ENCODE results near the gene ZDHHC3.
"Not testable (repeated sequence)": the region's sequence is repeated elsewhere in the genome, so short reads cannot be mapped to it uniquely, and the experiment has no call there.

ZDHHC3 gene

DNA sequence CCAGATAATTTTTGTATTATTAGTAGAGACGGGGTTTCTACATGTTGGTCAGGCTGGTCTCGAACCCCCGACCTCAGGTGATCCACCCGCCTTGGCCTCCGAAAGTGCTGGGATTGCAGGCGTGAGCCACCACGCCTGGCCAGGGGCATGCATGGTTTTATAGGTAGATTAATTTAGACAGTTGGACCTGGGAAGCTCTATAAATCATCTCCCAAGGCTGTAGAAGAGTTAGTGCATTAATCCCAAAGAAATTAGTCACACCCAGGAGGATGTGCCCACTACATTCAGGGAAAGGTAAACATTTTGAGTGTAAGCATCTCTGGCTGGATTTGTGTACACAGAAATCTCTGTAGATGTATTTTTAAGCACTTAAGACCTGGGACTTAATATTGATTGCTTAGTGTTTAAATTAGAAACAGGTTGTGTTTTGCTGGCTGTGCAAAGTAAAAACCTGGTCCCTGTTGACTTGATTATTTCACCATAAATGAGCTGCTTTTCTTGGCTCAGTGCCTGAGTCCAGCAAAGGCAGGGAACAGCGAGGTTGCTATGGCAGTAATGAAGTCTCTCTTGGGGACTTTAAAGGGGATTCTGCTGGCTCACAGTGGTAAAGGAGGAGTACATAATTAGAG lies 19.3 kb upstream of the ZDHHC3 start:
- DNase-seq: no peak

DNA sequence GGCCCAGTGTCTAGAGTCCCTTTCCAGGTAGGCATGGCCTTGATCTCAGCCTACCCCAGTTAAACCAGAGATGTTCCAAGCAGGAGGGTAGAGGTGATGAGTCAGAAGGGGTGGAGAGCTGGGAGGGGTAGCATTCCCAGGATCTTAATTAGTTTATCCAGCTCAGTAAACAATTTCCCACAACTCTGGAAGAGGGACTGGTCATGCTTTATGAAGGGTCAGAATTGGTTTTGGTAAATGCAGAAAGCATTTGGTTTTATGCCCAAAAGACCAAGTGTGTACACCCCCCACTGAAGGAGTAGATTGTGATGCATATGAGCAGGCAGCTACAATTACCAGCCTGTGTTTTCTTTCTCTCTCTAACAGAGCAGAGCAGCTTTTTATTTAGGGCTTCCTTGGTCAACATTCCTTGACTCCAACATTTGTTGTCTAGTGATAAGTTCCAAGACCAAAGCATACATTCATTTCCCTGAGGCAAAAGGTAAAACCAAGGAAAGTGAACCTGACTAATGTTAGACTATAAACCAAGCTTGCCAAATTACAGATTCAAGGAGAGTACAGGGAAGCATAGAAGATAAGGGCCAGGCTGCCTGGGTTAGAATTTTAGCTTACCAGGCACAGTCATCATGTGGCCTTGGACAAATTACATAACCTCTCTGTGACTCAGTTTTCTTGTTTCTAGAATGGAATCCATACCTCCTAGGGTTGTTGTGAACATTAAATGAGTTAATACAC lies 17.7 kb upstream of the ZDHHC3 start:
- no peak for DNase-seq

DNA sequence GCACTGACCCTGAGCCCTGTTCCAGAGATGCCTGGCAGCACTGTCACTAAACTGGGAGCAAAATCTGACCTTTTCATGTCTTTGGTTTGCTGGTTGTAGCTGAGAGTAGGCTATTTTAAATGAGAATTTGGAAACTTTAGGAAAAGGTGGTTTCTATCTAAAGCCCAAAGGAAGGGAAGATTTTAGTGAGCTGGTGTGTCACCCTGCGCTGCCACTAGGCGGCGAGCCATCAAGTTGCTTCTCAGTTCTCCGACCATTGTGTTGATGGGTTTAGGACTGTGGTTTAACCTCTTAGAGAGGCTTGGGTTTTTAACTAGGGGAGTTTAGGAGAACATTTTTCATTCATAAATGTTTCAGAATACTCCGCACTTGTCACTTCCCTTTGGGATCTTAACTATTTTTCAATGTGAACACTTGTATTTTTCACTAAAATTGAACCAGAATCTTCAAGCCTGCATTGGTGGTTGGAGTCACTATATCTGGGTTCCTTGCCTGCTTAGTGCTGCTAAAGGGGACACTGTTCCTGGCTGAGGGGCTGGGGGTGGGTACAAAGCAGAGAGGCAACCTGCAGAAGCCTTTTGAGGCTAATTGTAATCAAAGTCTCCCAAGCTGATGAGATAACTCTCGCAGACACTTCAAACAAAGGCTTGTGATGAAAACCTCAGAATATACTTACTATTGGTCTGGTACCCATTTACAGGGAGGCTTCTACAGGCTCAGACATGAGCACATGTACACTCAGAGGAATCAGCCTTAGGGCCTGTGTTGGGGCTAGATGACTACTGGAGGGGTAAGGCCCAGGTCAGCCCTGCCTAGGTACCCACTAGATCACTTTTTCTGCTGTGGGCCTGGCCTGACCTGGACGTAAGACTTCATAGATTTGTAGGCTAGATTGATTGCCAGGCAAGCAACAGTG lies 16.8 kb upstream of the ZDHHC3 start:
- DNase-seq: peak; percentile 39

DNA sequence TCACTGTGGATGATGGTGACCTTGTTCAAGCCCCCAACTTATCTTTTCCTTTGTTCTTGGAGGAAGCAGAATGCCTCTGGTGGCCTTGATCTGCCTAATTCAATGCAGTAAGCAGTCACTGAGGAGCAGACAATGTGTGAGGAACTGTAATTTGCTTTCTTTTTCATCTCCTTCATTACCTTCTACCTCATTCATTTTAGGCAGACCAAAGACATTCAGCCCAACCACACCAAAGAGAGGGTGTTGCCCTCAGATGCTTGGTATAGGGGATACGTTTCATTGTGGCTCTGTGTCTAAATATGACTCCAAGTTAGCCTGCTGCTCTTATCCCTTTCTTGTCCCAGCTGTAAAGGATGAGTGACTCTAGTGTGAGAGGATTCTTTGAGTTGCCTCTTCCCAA lies 15.4 kb upstream of the ZDHHC3 start:
- no peak for DNase-seq

DNA sequence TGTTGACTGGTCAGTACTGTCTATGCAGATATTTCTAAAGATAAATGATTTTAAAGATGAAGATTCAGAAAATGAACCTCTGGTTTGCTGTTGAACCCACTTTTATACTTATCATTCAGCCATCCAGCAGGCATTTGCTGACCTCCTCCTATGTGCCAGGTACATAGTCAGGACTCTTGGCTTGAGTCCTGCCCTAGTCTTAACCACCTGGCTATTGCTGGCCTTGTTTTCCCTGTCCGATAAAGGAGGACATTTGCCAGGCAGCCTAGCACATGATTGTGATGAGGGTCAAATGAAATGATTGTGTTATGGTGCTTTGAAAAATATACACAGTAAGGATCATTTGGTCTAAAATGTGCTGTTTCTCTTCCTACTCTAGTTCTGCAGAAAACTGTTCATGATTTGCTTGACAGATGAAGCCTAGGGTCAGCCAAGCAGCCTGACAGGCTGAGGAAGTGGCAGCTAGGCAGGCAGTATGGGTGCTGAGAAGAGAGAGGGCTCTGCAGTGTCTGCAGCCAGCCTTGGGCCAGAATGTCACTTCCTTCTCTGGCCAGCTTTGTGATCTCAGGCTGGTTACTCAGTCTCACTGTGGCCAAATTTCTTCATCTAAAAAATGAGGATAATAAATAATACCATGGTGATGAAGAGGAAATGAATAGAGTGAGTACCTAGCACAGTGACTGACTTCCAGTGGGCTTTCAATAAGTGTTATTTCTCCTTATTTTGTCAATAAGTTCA lies 13.8 kb upstream of the ZDHHC3 start:
- no peak for DNase-seq

DNA sequence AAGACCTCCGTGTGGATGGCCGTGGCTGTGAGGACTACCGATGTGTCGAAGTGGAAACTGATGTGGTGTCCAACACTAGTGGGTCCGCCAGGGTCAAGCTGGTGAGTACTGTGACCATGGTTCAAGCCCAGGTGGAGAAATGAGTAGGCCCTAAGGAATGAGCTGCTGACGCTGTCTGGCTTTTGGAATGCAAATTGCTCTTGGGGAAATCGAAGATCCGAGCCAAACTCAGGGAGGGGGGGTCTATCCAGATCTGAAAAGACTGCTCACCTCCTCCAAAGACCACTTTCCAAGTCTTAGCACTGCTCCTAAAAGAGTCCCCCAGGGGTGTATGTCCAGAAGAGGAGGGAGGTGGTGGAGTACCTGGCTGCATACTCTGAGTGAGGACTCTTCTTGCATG lies 13.2 kb upstream of the ZDHHC3 start:
- no peak for DNase-seq

DNA sequence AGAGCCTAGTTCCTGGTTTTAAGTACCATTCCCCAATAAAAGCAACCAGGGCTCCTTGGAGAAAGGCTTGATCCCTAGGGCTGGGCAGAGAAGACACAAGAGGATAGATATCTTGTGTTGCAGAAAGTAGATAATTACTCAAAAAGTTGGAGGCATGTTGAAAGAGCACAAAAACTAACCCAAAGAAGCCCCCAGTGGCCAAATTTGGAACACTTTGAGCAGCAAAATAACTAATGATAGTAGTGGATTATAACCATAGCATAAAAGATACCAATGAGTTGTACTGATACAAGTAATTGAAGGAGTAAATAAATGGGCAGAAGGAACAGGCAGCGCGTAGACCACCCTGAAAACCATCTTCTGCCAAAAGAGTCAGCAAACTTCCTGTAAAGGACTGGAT lies 12.1 kb upstream of the ZDHHC3 start:
- DNase-seq: no peak

DNA sequence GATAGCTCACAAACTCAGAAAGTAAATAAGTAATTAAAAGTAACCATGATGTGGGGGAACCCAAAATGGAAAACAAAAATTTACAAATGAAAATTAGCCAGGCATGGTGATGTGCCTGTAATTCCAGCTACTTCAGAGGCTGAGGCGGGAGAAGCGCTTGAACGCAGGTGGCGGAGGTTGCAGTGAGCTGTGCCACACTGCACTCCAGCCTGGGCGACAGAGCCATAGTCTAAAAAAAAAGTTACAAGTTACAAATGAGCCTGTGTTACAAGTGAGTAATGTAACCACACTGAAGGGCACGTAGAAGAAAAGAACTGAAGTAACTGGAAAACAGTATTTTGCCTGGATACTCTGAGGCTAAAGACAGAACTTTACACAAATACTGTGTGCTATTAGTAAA lies 11.4 kb upstream of the ZDHHC3 start:
- DNase-seq: no peak

DNA sequence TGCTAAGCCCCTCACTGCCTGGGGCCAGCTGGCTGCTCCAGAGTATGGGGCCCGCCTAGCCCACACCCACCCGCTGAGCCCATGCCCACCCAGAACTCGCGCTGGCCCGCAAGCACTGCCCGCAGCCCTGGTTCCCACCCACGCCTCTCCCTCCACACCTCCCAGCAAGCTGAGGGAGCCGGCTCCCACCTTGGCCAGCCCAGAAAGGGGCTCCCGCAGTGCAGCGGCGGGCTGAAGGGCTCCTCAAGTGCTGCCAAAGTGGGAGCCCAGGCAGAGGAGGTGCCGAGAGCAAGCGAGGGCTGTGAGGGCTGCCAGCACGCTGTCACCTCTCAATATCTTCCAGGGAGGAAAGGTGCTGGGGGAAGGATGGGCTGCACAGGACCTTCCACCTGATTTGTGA lies 10.4 kb upstream of the ZDHHC3 start:
- DNase-seq: not testable (repeated sequence)

DNA sequence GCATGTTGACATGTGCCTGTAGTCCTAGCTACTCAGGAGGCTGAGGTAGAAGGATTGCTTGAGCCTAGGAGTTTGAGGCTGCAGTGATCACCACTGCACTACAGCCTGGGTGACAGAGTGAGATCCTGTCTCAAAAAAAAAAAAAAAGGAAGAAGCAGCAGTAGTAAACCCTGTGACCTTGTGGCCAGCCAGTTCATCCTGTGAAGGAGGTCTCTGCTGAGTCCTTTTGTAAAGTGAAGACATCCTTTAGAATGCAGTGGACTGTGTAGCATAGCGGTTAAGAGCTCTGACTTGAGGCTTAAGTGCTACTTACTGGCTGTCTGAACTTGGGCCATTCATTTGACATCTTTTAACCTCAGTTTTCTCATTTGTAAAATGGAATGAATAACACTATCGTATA lies 8.4 kb upstream of the ZDHHC3 start:
- no peak for DNase-seq

DNA sequence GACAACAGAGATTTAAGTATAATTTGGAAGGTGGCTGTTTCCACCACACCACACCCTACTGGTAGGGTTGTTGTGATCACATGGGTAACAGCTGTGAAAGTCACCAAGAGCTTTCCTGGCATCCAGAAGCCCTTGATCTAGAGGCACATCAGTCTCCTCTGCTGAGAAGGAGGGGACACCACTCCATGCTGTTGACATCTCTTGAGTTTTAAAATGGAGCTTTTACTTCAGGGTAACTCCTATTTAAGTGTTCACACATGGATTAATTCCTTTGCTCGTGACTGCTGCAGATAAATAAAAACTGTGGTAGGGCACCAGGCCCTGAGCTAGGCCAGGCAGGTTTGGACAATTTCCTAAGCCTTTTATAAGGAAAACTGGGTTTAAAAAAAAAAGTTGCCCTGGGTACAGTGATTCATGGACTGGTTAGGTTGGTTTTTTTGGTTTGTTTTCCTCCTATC lies 7.5 kb upstream of the ZDHHC3 start:
- no peak for DNase-seq

DNA sequence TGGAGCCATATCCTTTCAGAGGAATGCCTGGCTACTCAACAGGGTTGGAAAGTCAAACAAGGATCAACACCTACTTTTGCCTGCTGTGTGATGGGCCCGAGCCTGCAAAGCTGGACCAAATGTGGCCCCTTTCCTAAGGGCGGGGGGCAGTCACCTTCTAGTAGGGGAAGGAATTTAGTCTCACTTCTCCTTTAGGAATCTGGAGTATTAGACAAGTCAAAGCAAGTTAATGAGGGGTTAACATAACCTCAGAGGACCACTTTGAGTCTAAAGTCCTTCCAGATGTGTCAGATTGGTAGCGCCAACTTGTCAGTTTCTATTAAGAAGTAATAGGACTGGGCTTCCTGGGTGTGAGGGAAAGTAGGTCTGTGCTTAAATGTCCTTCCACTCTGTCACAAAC lies 6.8 kb upstream of the ZDHHC3 start:
- no peak for DNase-seq

DNA sequence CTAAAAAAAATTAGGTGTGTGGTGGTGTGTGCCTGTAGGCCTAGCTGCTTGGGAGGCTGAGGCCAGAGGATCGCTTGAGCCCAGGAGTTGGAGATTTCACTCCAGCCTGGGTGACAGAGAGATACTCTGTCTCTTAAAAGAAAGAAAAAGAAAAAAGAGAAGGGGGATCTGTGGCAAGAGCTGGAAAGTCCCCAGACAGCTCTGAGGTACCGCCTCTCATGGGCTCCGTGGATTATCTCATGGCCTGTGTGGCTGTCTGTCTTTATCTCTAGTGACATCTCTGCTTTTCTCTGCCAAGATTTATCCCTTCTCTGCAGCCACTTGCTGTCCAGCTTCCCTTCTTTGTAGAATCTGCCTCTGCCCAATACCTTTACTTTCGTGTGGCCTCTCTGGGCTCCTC lies 5.8 kb upstream of the ZDHHC3 start:
- DNase-seq: no peak

DNA sequence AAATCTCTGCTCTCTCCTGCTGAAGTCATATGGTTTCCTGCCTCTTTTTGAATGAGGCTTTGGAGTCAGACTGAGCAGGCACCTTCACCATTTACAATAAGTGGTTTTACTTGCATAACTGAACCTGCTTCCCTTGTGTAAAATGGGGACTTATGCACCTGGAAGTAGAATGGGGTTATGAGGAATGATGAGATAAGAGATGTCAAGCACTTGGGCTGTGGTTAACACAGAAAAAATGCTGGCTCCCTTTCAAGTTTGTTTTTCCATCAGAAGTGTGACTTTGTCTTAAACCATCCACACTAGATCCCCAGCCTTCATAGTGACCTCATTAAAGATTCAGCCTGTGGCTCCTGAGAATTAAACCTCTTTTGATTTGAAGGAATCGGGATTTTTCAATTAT lies 5.2 kb upstream of the ZDHHC3 start:
- no peak for DNase-seq

DNA sequence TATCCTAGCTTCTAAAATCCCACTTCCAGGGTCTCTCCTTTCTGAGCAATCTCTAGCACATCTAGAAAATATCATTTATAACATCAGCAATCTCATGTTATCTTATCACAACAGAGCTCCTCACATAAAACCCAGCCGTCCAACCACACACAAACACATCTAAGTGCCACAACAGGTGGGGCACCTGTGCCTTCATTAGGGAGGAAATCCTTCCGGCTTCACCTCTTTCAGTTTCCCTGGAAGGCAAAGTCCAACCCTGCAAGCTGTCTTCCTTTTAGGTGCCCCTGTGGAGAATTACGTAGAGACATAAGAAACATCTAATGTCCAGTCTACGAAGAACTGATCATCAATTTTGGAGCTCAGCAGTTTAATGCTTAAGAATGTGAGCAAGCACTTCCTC lies 1.6 kb downstream of the ZDHHC3 start:
- DNase-seq: no peak

DNA sequence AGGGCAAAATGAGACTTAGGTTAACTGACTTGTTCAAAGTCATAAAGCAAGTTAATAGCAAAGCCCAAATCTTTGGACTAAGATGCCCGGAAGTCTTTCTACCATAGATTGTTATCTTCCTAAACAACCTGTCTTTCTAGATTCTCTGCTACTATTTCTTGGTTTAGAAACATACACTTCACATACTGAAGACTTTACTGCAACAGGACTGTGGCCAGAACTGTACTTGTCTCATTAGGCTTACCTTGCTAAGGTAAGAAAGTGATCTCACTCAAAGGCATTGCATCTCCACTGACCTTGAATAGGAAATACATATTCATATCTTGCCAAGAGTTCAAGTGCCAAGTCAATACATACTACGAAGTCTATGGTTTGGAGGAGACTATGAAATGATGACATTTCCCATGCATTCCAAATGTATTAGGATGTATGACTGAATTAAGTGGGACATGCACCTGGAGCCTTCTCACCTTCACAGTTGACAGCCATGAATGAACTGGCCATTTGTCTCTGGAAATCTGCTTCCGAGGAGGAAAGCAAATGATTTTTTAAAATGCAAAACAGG lies 5.0 kb downstream of the ZDHHC3 start:
- DNase-seq: no peak

DNA sequence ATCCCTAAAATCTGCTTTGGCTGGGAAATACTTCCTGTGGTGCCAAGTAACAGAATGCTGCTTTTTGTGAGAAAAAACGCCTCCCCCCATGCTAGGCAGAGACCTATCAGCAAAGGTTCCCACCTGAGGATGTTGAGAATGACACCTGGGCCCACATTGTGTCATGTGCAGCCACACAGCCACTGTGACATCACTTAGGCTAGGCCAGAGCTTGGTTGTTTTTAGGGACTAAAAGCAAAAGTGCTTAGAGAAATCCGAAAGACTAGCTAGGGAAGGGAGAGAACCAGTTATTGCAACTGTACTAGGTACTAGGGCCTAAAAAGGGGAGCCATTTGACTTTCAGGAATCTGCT lies 6.2 kb downstream of the ZDHHC3 start:
- DNase-seq: no peak

DNA sequence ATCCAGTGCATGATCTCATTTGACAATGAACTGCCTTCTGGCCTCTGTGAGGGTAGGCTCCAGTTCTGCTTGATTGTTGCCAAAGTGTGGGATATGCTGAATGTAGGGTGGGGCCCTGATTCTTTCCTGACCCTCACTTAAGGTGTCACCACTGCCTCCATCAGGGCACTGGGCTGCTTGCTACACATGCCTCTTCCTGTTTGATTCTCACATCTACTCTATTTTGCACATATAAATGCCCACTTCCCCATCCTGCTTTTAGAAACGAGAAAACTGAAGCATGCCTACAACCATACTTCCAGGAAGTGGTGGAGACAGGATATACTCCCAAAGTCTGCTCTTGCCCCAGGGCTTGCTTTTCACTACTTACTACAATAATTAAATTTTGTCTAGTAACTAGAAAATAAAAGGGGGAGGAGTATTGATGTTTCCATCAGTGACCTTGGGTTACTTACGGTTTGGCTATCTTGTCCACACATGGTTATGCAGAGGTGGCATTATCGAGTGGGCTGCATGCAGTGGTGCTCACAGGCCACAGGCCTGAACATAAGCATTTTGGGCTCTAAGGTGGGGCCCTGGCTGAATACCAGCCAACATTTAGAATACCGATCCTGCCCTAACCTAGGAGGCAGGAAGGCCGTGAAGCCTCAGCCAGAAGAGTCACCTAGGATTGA lies 6.7 kb downstream of the ZDHHC3 start:
- DNase-seq: no peak

DNA sequence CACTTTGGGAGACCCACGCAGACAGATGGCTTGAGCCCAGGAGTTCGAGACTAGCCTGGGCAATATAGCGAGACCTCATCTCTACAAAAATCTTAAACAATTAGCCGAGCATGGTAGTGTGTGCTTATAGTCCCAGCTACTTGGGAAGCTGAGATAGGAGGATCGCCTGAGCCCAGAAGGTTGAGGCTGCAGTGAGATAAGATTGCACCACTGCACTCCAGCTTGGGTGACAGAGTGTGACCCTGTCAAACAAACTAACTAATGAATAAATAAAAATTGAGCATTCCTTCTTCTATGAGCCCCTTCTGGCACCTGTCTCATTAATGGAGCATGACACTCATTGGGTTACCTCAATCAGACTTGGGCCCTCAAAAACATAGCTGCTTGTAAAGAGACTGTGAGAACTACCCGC lies 7.5 kb downstream of the ZDHHC3 start:
- DNase-seq: no peak

DNA sequence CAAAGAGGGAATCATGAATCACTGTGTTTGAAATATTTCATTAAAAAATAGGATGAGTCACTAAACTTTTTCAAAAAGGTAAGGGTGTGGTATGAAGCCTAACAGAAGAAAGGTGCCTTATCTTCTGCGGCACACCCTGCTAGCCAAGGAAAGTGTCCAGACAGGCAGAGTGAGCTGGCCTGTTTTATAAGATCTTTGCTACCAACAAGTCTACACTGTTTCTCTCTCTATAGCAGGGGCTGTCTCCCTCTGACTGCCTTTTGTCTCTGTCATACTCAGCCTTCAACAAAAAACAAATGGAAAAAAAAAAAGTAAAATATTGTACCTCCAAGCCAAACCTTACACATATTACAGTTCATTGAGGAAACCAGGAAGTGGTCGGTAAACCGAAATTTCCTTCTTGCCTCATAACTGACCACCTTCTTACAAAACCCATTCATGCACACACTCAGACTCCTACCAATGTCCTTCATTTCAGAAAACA lies 9.1 kb downstream of the ZDHHC3 start:
- no peak for DNase-seq

DNA sequence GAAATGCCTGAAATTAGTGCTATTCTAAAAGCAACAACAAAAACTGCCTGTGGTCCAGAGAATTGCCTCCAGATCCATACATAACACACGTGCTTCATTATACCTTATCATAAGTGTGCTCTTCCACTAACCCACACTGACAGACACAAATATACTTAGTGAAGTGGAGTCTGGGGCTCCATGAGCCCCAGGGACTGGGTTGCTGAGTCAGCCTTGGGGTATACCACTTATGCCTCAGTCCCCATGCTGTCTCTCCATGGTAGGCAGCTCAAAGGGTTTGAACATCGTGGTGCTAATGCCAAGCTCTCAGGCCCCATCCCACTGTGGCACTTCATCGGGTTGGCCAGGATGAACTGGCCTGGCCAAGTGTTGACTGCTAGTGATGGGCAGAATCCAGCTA lies 10.8 kb downstream of the ZDHHC3 start:
- no peak for DNase-seq

Measured in 8988T (cell line).